ENCODE measurements around the gene AGMO.

GRCh38 chr7:15507171-15507570 is 54.6 kb downstream of the AGMO start:
- TF ChIP-seq POLR2AphosphoS5 (IDR thresholded peaks at IDR 0.05; ENCODE audit: low read depth, low read length) (no peak), CTCF (IDR thresholded peaks at IDR 0.05) (no peak)

Data from Panc1 (cell line).